ENCODE results near the gene PRDM12.

DNA sequence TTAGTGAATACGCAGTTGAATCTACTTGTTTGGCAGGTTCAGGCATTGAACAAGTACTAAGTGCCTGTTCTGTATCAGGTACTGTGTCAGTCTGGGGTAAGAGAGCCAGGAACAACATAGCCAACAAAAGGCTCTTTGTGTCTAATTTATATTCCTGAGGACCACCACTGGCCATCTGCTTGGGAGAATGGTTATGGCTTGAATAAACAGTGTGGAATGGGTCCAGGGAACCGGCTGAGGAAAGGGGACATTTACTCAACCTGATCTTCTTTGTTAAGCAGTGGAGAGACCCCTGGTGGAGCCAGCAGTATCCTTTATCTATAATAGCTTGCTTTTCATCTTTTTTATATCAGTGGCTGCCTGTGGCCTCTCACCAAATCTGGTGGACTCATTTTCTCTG is 67.7 kb downstream of the PRDM12 start:
- TF ChIP-seq CTCF (IDR thresholded peaks at IDR 0.05) = no peak
- no peak for TF ChIP-seq POLR2A (IDR thresholded peaks at IDR 0.05)
